IMR-90 (cell line): ENCODE measurements around the gene GAS2L2.

Experiments
- BHLHE40 ChIP-seq: fragments of 150-350 bp; IDR thresholded peaks from 2 replicates; pipeline ENCODE4 v1.6.1; 2016; ENCODE audit warnings: mild to moderate bottlenecking, low read depth, low read length
- CEBPB ChIP-seq: IDR thresholded peaks from 2 replicates; pipeline ENCODE4 v1.6.1; 2012; ENCODE audit warnings: low read depth, low read length, improper control_type of control experiment
- CTCF ChIP-seq: conservative IDR thresholded peaks from 2 replicates; pipeline ENCODE4 v1.5.1; 2012; ENCODE audit warnings: mild to moderate bottlenecking, low read depth, low read length, improper control_type of control experiment
- ELK1 ChIP-seq: fragments of 150-350 bp; IDR thresholded peaks from 2 replicates; pipeline ENCODE4 v1.6.1; 2016; ENCODE audit warnings: low read depth, mild to moderate bottlenecking, low read length, moderate library complexity, borderline replicate concordance
- MAFK ChIP-seq: IDR thresholded peaks from 2 replicates; pipeline ENCODE4 v1.6.1; 2012; ENCODE audit warnings: low read depth, low read length, improper control_type of control experiment
- MAZ ChIP-seq: IDR thresholded peaks from 2 replicates; pipeline ENCODE4 v1.6.1; 2012; ENCODE audit warnings: low read depth, mild to moderate bottlenecking, low read length, improper control_type of control experiment, moderate library complexity, borderline replicate concordance
- MXI1 ChIP-seq: IDR thresholded peaks from 2 replicates; pipeline ENCODE4 v1.6.1; 2012; ENCODE audit warnings: low read depth, mild to moderate bottlenecking, low read length, moderate library complexity, borderline replicate concordance
- POLR2A ChIP-seq: IDR thresholded peaks from 2 replicates; pipeline ENCODE4 v1.6.1; 2012; ENCODE audit warnings: mild to moderate bottlenecking, low read depth, low read length
- RAD21 ChIP-seq: IDR thresholded peaks from 2 replicates; pipeline ENCODE4 v1.6.1; 2012; ENCODE audit warnings: low read length, improper control_type of control experiment
- RCOR1 ChIP-seq: IDR thresholded peaks from 2 replicates; pipeline ENCODE4 v1.6.1; 2012; ENCODE audit warnings: mild to moderate bottlenecking, low read length, improper control_type of control experiment; ENCODE audit not compliant: insufficient replicate concordance
- USF2 ChIP-seq: fragments of 150-350 bp; IDR thresholded peaks from 2 replicates; pipeline ENCODE4 v1.6.1; 2017; ENCODE audit warnings: mild to moderate bottlenecking, antibody characterized with exemption, low read length, low read depth

- TF ChIP-seq ELK1 (no peak), CTCF (no peak), MXI1 (no peak), POLR2A (no peak), CEBPB (no peak), MAZ (no peak), RAD21 (no peak), MAFK (no peak), BHLHE40 (no peak), USF2 (no peak), RCOR1 (no peak)
Measured at GRCh38 chr17:35797370-35797769, 44.3 kb upstream of the GAS2L2 start.
